Activated naive CD8-positive, alpha-beta T cell treated with anti-CD3 and anti-CD28 coated beads, Interleukin-2, amount 50 U/mL, for 24 hours (primary cell): ENCODE measurements around the gene TSPOAP1.

Experiments used
- ATAC-seq: fragments of 150-1000 bp; cut with Tn5 transposase; one replicate; pipeline ENCODE4 v1.10.0; 2021
- DNase-seq: peaks from one replicate; pipeline ENCODE4 v3.0.0; 2021
- H3K27ac Mint-ChIP-seq: one replicate; pipeline ENCODE4 v1.8.0; 2021; ENCODE audit warnings: mild to moderate bottlenecking, mixed read lengths
- H3K27me3 Mint-ChIP-seq: one replicate; pipeline ENCODE4 v1.8.0; 2021; ENCODE audit warnings: mixed read lengths
- H3K36me3 Mint-ChIP-seq: one replicate; pipeline ENCODE4 v1.8.0; 2021; ENCODE audit warnings: low read depth, mixed read lengths
- H3K4me1 Mint-ChIP-seq: one replicate; pipeline ENCODE4 v1.8.0; 2021; ENCODE audit warnings: mixed read lengths
- H3K4me3 Mint-ChIP-seq: one replicate; pipeline ENCODE4 v1.8.0; 2021; ENCODE audit warnings: mild to moderate bottlenecking, moderate library complexity, mixed read lengths
- H3K9me3 Mint-ChIP-seq: one replicate; pipeline ENCODE4 v1.8.0; 2021; ENCODE audit warnings: mixed read lengths

TSPOAP1 gene

DNA sequence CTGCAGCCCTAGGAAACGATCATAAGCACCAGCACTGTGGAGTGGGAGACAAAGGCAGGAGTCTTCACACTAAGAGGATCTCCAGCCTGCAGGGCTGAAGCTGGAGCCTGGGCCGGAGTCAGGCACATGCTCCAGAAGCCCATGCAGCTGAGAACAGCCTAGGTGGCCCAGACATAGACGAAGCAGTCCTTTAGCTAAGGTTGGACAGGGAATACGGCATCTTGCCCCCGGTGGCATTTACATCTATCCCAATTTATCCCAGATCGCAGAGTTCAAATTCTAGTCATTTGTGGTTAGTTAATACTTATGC lies 13.9 kb downstream of the TSPOAP1 start:
- DNase-seq (no peak), ATAC-seq (no peak)
- Mint-ChIP-seq H3K4me1 (peaks cover 16% of the 10 kb centered on the region), H3K36me3 (no peaks in the 10 kb centered on the region), H3K4me3 (no peak overlapping the region), H3K9me3 (no peaks in the 10 kb centered on the region), H3K27ac (no peak overlapping the region), H3K27me3 (no peaks in the 10 kb centered on the region)

DNA sequence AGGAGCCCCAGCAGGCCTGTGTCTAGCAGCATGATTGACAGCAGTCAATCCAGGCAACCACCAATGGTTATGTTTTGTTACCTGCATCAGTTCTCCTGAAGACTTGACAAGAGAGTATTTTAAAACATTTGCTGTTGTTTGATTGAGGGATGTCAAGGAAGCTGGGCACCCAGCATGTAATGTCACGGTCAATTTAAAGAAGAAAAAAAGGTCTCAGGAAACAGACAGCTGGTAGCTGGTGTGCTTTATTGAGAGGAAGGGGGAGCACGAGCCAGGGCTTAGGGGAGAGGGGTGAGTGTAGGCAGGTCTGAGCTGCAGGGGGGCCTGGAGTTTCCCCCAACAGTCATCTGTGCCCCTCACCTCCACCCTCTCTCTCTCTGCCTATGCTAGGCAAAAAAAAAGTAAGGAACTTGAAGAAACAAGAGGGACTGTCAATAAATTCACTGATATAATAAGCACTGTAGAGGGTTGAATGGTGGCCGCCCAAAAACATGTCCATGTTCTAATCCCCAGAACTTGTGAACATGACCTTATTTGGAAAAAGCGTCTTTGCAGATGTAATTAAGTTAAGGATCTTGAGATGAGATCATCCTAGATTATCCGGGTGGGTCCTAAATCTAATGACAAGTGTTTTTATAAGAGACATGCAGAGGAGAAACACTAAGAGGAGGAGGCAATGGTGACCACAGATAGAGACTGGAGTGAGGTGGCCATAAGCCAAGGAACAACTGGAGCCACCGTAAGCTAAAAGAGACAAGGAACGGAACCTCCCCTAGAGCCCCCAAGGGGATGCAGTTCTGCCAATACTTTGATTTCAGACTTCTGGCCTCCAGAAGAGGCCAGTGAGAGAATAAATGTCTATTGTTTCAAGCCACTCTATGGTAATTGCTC lies 14.5 kb downstream of the TSPOAP1 start:
- Mint-ChIP-seq H3K9me3 (no peaks in the 10 kb centered on the region), H3K4me1 (peaks cover 16% of the 10 kb centered on the region), H3K36me3 (peaks cover 2% of the 10 kb centered on the region), H3K27me3 (no peaks in the 10 kb centered on the region), H3K4me3 (no peak overlapping the region), H3K27ac (no peak overlapping the region)
- DNase-seq (no peak), ATAC-seq (no peak)

DNA sequence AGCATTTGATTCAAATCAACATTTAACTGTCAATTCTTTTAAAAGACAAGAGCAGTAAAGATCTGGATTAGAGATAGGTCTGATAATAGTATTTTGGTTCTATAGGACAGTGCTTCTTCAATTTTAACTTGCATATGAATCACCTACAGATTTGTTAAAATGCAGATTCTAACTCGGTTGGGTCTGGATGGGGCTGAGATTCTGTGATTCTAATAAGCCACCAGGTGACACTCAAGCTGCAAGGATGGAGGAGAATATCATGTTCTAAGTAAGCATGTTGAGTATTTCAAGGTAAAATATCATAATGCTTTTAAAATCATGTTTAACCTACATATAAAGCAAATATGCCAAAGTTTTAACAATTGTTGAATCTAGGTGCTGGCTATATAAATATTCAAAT lies 15.8 kb downstream of the TSPOAP1 start:
- no peak for DNase-seq
- Mint-ChIP-seq H3K27me3 (no peaks in the 10 kb centered on the region), H3K27ac (no peak overlapping the region), H3K4me3 (no peak overlapping the region), H3K9me3 (no peaks in the 10 kb centered on the region), H3K4me1 (peaks cover 8% of the 10 kb centered on the region), H3K36me3 (peaks cover 3% of the 10 kb centered on the region)
- ATAC-seq: no peak

DNA sequence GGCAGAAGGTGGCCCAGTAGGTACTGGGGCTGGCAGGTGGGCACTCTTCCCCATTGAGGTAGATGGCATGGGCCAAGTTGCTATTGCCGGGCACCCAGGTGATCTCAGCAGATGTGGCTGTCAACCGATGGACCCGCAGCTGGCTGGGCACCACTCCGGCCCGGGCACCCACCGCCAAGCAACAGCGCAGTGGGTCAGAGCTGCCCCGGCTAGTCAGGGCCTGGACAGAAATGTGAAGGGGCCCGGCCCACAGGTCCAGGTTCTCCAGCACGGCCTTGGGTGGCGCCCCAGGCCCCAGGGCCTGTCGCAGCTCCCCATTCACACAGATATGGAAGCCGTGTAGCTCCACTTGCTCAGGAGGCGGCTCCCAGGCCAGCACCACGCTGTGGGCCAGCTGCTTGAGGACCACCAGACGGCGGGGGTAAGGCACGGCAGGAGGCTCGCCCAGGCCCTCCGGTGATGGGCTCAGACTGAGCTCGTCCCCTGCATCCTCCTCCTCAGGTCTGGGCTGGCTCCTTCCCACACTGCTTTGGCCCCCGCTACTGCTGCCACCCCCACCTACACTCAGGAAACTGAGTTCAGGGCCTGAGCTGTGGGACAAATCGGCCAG lies 16.5 kb downstream of the TSPOAP1 start:
- Mint-ChIP-seq H3K4me1 (peaks cover 2% of the 10 kb centered on the region), H3K27me3 (no peaks in the 10 kb centered on the region), H3K4me3 (no peak overlapping the region), H3K9me3 (no peaks in the 10 kb centered on the region), H3K36me3 (peaks cover 3% of the 10 kb centered on the region), H3K27ac (no peak overlapping the region)
- DNase-seq (no peak), ATAC-seq (no peak)

DNA sequence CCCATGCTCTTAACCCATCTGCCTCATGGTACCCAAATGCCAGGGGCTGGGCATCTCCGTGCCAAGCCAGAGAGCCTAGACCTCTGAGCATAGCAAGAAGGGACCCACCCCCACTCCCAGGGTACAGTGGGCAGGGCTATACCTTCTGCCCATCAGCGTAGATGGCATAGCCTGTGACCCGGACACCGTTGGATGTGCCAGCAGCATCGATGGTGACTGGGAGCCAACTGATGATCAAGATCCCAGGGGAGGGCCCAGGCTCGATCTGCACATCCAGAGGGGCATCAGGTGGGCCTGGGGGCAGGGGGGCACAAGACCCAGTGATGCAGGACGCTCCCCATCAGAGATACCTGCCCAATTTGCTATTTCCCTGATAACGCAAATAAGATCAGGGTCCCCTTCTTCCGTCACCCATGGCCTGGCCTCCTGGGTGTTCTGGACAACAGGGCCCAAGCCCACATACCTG lies 17.1 kb downstream of the TSPOAP1 start:
- Mint-ChIP-seq H3K27me3 (no peaks in the 10 kb centered on the region), H3K4me3 (no peak overlapping the region), H3K27ac (no peak overlapping the region), H3K4me1 (no peaks in the 10 kb centered on the region), H3K36me3 (peaks cover 3% of the 10 kb centered on the region), H3K9me3 (no peaks in the 10 kb centered on the region)
- no peak for ATAC-seq
- no peak for DNase-seq

DNA sequence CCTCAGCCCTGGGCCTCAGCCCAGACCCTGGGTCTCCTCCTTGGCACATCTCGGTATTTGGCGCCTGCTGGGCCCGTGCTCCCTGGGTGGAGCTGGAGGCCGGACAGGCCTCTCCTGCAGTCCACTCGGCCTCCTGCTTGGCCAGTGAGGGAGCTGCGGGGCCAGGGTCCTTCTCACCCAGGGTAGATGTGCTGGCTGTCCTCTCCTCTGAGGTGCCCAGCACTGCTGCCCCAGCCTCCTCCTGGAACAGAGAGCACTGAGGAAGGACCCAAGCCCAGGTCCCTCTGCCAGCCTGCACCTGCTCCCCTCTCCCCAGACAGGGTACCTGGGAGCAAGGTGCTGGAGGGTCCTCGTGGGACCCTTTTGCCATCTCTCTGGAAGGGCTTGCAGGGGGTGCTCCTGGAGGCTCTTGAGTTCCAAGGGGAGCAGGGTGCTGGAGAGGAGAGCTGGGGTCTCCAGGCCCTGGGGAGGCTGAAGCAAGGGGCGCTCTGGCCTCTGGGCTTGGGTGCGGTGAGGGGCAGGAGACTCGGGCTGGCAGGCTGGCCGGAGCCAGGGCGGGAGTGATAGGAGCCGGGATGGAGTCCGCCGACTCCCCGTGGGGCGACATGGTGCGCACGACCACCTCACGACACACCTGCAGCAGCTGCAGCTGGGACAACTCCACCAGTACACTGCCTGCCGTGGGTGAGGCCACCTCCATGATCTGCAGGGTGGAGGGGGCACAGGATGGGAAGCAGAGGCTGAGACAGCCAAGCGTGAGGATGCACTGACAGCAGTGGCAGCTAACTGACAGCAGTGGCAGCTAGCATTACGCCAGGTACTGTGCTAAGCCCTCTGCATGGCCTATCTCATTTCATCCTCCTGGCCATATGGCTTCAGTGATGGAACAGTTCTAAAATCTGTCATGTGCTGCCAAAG lies 17.8 kb downstream of the TSPOAP1 start:
- peaks cover 3% of the 10 kb centered on the region for H3K36me3 Mint-ChIP-seq
- no peak overlapping the region for H3K4me3 Mint-ChIP-seq
- DNase-seq (no peak), ATAC-seq (no peak)
- H3K27ac Mint-ChIP-seq: no peak overlapping the region
- H3K4me1 Mint-ChIP-seq: no peaks in the 10 kb centered on the region
- no peaks in the 10 kb centered on the region for H3K9me3 Mint-ChIP-seq
- no peaks in the 10 kb centered on the region for H3K27me3 Mint-ChIP-seq

DNA sequence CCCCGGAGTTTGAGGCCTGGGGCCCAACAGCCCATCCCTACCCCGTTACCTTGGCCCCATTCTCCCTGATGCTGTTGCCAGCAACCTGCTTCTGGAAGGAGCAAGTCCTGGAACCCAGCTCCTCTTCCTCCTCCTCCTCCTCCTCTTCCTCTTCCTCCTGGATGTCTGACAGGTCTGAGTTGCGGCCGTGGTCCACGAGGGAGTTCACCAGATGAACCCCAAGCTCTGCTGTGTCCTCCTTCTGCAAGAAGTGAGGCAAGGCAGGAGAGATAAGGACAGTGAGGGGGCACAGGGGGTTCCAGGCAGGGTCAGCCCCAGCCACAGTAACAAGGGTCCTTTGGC lies 18.7 kb downstream of the TSPOAP1 start:
- DNase-seq: no peak
- Mint-ChIP-seq H3K36me3 (peaks cover 3% of the 10 kb centered on the region), H3K27ac (no peak overlapping the region), H3K9me3 (no peaks in the 10 kb centered on the region), H3K27me3 (no peaks in the 10 kb centered on the region), H3K4me1 (no peaks in the 10 kb centered on the region), H3K4me3 (no peak overlapping the region)
- no peak for ATAC-seq

DNA sequence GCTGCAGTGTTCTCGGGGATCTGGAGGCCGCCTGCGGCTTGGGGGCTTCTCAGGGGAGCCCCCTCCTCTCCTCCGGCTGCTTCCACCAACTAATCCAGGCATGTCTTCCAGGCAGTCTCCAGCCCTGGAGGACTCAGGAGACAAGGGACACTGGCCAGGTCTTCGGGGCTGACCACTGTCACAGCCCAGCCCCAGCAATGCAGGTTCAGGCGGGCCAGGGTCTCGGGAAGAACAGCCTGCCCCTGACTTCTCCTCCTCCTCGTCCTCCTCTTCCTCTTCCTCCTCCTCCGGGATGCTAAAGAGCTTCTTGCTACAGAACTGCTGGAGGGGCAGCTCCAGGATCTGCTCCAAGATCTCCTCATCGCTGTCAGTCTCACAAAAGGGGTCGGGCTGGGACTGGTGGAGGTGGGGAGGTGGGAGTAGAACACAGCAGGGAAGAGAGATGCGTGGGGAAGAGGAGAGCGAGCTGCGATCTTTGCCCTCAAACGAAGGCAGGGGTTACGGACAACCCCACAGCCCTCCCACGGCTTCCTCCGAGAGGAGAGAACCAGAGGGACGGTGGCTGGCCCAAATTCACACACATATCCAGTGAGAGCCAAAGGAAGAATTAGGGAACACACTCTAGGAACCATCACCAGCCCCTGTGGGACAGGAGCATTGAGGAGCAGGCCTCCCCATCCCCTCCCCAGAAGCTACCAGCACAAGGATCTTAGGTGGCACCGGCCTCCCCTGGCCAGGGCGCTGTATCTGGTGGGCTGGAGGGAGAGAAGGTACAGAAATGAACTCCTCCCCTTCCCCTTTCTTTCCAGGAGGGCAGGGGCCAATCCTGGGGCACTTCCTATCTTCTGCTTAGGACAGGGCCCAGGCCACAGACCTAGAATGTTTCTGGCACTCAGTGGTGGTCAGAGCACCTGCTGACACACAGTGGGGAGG lies 19.3 kb downstream of the TSPOAP1 start:
- Mint-ChIP-seq H3K27ac (no peak overlapping the region), H3K36me3 (peaks cover 3% of the 10 kb centered on the region), H3K4me3 (no peak overlapping the region), H3K9me3 (no peaks in the 10 kb centered on the region), H3K4me1 (no peaks in the 10 kb centered on the region), H3K27me3 (no peaks in the 10 kb centered on the region)
- ATAC-seq (no peak), DNase-seq (no peak)

DNA sequence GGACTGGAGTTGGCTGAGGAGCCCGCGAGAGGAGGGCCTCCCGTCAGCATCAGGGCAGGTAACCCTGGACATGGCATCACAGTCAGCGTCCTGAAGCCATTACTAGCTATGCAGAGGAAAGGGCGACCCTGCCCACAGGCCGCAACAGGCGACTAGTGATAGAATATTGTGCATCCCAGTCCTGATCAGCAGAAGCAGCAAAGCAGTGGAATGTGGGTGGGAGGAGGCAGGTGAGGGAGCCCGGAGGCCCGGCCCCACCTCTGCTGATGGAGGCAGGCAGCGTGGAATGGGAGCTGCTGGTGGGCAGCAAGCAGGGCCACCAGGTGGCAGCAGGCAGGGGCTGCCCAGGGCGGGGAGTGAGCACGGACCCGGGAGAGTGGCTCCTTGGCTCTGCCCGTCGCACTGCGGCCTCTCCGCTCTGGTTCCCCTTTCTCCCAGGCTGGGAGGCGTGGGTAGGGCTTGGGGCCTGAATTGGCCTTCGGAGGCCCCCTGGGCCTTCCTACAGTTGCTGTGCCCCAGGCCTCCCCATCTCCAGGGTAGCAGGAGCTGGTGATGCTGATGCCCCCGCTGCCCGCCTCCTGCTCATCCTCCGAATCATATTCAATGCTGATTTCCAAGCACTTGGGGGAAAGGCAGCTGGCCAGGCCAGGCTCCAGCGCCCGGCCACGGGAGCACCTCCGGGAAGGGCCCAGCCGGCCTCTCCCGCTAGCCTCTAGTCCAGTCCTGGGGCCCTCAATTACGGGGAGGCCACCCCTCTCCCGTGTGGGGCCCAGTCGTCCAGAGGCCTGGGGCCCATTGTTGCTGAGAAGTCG lies 20.2 kb downstream of the TSPOAP1 start:
- H3K27me3 Mint-ChIP-seq: no peaks in the 10 kb centered on the region
- H3K4me1 Mint-ChIP-seq: no peaks in the 10 kb centered on the region
- no peak overlapping the region for H3K27ac Mint-ChIP-seq
- DNase-seq (no peak), ATAC-seq (no peak)
- H3K9me3 Mint-ChIP-seq: no peaks in the 10 kb centered on the region
- peaks cover 3% of the 10 kb centered on the region for H3K36me3 Mint-ChIP-seq
- H3K4me3 Mint-ChIP-seq: no peak overlapping the region

DNA sequence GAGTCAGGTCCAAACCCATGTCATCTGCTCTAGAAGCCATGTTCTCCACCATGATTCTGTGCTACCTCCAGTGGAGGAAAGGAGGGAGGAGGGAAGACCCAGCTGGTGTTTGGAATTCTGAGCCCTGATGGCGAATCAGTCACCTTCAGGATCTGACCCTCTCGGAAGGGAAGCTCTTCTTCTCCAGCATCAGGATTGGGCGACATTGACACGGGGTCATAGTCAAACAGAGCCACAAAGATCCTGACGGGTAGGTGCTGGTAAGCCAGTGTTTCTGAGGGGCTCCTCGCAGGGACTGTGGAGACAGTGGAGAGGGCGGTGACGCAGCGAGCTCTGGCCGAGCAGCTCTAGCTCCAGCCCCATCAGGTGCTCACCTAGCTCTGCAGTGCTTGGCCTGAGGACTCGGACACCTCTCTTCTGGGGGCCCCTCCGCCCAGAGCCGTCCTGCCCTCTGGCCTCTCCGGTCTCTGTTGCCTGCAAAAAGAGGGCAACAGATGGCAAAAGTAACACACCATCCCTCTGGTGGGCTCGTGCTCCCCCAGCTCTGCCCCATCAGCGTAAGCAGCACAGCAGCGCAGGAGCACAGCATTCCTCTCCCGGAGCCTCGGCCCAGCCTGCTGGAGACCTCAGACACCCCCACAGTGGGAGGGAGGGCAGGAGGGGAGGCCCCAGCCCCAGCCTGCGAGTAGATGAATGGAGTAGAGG lies 21.0 kb downstream of the TSPOAP1 start:
- ATAC-seq: no peak
- H3K27ac Mint-ChIP-seq: peak overlapping the region; percentile 19
- H3K4me3 Mint-ChIP-seq: no peak overlapping the region

DNA sequence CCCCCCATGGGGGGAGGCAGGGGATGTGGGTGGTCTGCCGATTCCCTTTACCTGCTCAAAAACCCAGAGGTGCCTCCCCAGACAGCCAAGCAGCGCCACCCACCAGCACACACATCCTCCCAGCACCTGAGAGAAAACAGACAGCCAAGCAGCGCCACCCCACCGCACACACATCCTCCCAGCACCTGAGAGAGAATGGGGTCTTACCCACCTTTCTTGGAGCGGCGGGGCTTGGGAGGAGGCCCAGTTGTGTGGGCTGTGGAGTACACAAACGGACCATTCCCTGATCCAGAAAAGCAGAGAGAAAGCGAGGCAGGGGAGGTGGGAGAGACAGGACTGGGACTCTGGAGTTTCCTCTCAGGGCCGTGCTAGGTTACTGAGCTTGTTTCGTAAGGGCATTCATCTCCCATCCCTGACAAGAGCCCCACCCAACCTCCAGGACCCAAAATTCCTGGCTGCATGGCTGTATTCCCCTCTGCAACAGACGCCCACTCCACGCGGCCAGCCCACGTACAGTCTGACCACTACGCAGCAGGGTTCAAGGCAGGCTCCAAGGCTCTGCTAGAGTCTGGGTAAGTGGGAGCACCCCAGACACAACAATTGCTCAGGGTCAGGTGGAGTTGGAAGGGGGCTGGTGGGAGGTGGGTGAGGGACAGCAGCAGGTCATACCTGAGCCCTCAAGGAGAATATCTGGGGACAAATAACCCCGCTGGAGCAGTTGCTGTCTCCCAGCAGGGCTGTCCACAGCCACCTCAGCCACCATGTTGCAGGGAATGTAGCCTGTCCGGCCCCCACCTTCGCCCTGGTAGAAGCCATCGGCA lies 22.3 kb downstream of the TSPOAP1 start:
- Mint-ChIP-seq H3K27me3 (no peaks in the 10 kb centered on the region), H3K36me3 (peaks cover 3% of the 10 kb centered on the region), H3K4me3 (no peak overlapping the region), H3K9me3 (no peaks in the 10 kb centered on the region), H3K27ac (no peak overlapping the region), H3K4me1 (no peaks in the 10 kb centered on the region)
- ATAC-seq: no peak
- DNase-seq: no peak

More for the DNA sequence above, 21.0 kb downstream of the TSPOAP1 start:
- peaks cover 3% of the 10 kb centered on the region for H3K36me3 Mint-ChIP-seq
- H3K9me3 Mint-ChIP-seq: no peaks in the 10 kb centered on the region
- no peaks in the 10 kb centered on the region for H3K27me3 Mint-ChIP-seq
- no peak for DNase-seq
- H3K4me1 Mint-ChIP-seq: no peaks in the 10 kb centered on the region

DNA sequence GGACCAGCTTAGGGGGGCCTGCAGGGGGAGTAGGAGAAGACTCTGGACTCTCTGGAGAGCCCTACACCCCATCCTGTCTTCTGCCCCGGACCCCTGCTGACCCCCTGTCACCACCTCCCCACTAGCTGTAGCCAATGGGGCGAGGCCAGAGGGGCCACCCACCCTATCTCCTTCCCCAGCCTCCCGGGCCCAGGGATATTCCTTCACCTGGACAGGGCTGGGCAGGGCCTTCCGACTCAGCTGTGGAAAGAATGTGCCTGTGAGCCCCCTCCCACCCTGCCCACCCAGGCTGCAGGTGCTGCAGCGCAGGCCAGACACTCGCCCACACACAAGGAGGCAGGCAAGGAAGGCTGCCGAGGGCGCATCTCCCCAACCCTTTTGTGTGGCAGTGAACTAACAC lies 23.0 kb downstream of the TSPOAP1 start:
- Mint-ChIP-seq H3K9me3 (no peaks in the 10 kb centered on the region), H3K27ac (no peak overlapping the region), H3K4me3 (no peak overlapping the region), H3K36me3 (peaks cover 3% of the 10 kb centered on the region), H3K4me1 (no peaks in the 10 kb centered on the region), H3K27me3 (no peaks in the 10 kb centered on the region)
- ATAC-seq: no peak
- DNase-seq: no peak
